Endothelial cell of umbilical vein (primary cell): ENCODE results near the gene OTX2. TPM values are rescaled to one million over a fixed set of nuclear protein-coding genes. Genes with fewer than 3 reads are reported as not detected.

Source experiments
- BruUV-seq: library from RNA; stranded (reverse); fragments of 400-500 nt; replicated peaks from 2 replicates; lab custom pipeline; 2021; lab: Mats Ljungman, UMichigan
- CTCF ChIA-PET: fragments of 300-600, 350-600 bp; sonication (Branson Sonifier 250); formaldehyde crosslinking; loops from one replicate; lab custom pipeline; 2021; ENCODE audit warnings: antibody characterized with exemption, inconsistent platforms; lab: Charles Lee
- POLR2A ChIA-PET: fragments of 300-600, 350-600 bp; sonication (Branson Sonifier 250); formaldehyde crosslinking; loops from one replicate; lab custom pipeline; 2021; ENCODE audit warnings: antibody characterized with exemption, inconsistent platforms; lab: Charles Lee
- DNase-seq: peaks from one replicate; pipeline ENCODE4 v3.0.0-alpha.2; 2011; ENCODE audit warnings: low read depth, low spot score
- FAIRE-seq: peaks from 2 replicates; lab custom pipeline; 2011; peaks lifted over from hg19 to GRCh38; lab: Jason Lieb, UNC
- H2AFZ ChIP-seq: 2 replicates; pipeline ENCODE4 v1.6.0; 2012; ENCODE audit warnings: low read depth, low read length, control low read depth, inconsistent platforms
- H3K27ac ChIP-seq: 2 replicates; pipeline ENCODE4 v1.5.1; 2011; ENCODE audit warnings: low read depth, mild to moderate bottlenecking, control low read depth, low read length, moderate library complexity; ENCODE audit not compliant: insufficient read depth
- H3K27me3 ChIP-seq, 2 experiments: 2 replicates each; pipeline versions ENCODE4 v1.6.0 to v1.6.1; 2011; ENCODE audit warnings: low read length in 2 of 2, mixed read lengths in 1 of 2; ENCODE audit not compliant: control insufficient read depth in 2 of 2, insufficient read depth in 2 of 2
- H3K36me3 ChIP-seq, 2 experiments: 2 replicates in 1 of 2; 3 replicates in 1 of 2; pipeline ENCODE4 v1.5.1; 2011; ENCODE audit warnings: low read length in 2 of 2, mild to moderate bottlenecking in 1 of 2, moderate library complexity in 1 of 2; ENCODE audit not compliant: control insufficient read depth in 2 of 2, insufficient read depth in 2 of 2; ENCODE audit errors: extremely low read depth in 1 of 2
- H3K4me1 ChIP-seq: 3 replicates; pipeline ENCODE4 v1.5.1; 2011; ENCODE audit warnings: mild to moderate bottlenecking, low read length; ENCODE audit not compliant: control insufficient read depth, insufficient read depth; ENCODE audit errors: extremely low read depth
- H3K4me2 ChIP-seq: 2 replicates; pipeline ENCODE4 v1.6.1; 2011; ENCODE audit warnings: low read length, control low read depth, mixed read lengths; ENCODE audit not compliant: insufficient read depth
- H3K4me3 ChIP-seq, 3 experiments: fragments of 200-600 bp in 1 of 3; sonication (generic), shearing (Covaris generic) in 1 of 3; replicated peaks in 1 of 3; 2 replicates each; pipeline ENCODE4 v1.5.1; 2011 to 2016; ENCODE audit warnings: control low read depth in 3 of 3, low read length in 3 of 3, mild to moderate bottlenecking in 2 of 3, inconsistent platforms in 1 of 3, low read depth in 1 of 3, moderate library complexity in 1 of 3; ENCODE audit not compliant: insufficient read depth in 1 of 3
- H3K79me2 ChIP-seq: 2 replicates; pipeline ENCODE4 v1.6.0; 2012; ENCODE audit warnings: low read length, inconsistent platforms; ENCODE audit not compliant: control insufficient read depth, insufficient read depth
- H3K9ac ChIP-seq: replicated peaks from 2 replicates; pipeline ENCODE3; 2011; ENCODE audit warnings: low read length, control low read depth; ENCODE audit not compliant: insufficient read depth; ENCODE audit errors: extremely low read depth
- H3K9me1 ChIP-seq: replicated peaks from 3 replicates; pipeline ENCODE4 v1.6.0; 2011; ENCODE audit warnings: mild to moderate bottlenecking, low read length; ENCODE audit not compliant: control insufficient read depth, insufficient read depth; ENCODE audit errors: extremely low read depth
- H3K9me3 ChIP-seq: replicated peaks from 2 replicates; pipeline ENCODE4 v1.5.1; 2012; ENCODE audit warnings: low read length, inconsistent platforms; ENCODE audit not compliant: control insufficient read depth, insufficient read depth
- H4K20me1 ChIP-seq: replicated peaks from 2 replicates; pipeline ENCODE3; 2011; ENCODE audit warnings: mild to moderate bottlenecking, low read length; ENCODE audit not compliant: control insufficient read depth, insufficient read depth; ENCODE audit errors: extremely low read depth
- EZH2 ChIP-seq: IDR thresholded peaks from 2 replicates; pipeline ENCODE4 v1.6.1; 2012; ENCODE audit warnings: borderline replicate concordance, low read depth, mild to moderate bottlenecking, moderate library complexity, low read length, inconsistent platforms; ENCODE audit not compliant: severe bottlenecking
- FOS ChIP-seq: IDR thresholded peaks from 2 replicates; pipeline ENCODE4 v1.6.1; 2011; ENCODE audit warnings: mild to moderate bottlenecking, low read length, moderate library complexity, borderline replicate concordance; ENCODE audit not compliant: insufficient read depth
- GATA2 ChIP-seq: IDR thresholded peaks from 2 replicates; pipeline ENCODE4 v1.7.0; 2011; ENCODE audit warnings: low read depth, mild to moderate bottlenecking, moderate library complexity, mixed read lengths, low read length; ENCODE audit not compliant: insufficient read length, insufficient read depth
- JUN ChIP-seq: IDR thresholded peaks from 2 replicates; pipeline ENCODE4 v1.6.1; 2011; ENCODE audit warnings: borderline replicate concordance, low read depth; ENCODE audit not compliant: insufficient read length, insufficient read depth
- MYC ChIP-seq: IDR thresholded peaks from one replicate; pipeline ENCODE4 v1.6.1; 2011; ENCODE audit warnings: mild to moderate bottlenecking, low read depth, low read length
- POLR2A ChIP-seq: IDR thresholded peaks from 2 replicates; pipeline ENCODE4 v1.6.1; 2012; ENCODE audit warnings: low read depth, mild to moderate bottlenecking, control low read depth, low read length
- POLR2AphosphoS5 ChIP-seq: IDR thresholded peaks from 2 replicates; pipeline ENCODE4 v1.6.1; 2012; ENCODE audit warnings: low read depth, mild to moderate bottlenecking, control low read depth, low read length, moderate library complexity; ENCODE audit not compliant: insufficient read depth
- dilution Hi-C: fragments of 300-500 bp; cut with MboI; formaldehyde crosslinking; loops from one replicate; pipeline ENCODE4 v1.15.0; 2019; ENCODE audit warnings: low sequenced_read_pairs; ENCODE audit not compliant: extremely low pct_ligation_motif_present
- intact Hi-C: fragments of 100-400 bp; cut with micrococcal nuclease; formaldehyde crosslinking; loops from one replicate; pipeline ENCODE4 v1.10.0; 2022
- polyA plus RNA-seq, 4 experiments: library from polyadenylated mRNA; depleted of rRNA in 3 of 4; stranded (reverse) in 3 of 4; unstranded in 1 of 4; fragments of >200 nt; gene quantifications; 2 replicates each; pipeline versions ENCODE4 v1.2.1 to v1.2.3, GENCODE V29; 2011 to 2012; ENCODE audit warnings: missing spikeins in 1 of 4
- total RNA-seq: library from RNA; stranded (reverse); gene quantifications from 2 replicates; pipeline ENCODE4 v1.2.3, GENCODE V29; 2021
- TF ChIP-seq, protein P1 (sequence below): IDR thresholded peaks from 2 replicates; pipeline ENCODE4 v1.6.1; 2011; ENCODE audit not compliant: insufficient read depth, insufficient read length
- TF ChIP-seq, protein P2 (sequence below), 2 donors: IDR thresholded peaks; 1 replicate in 1 of 2; 2 replicates in 1 of 2; pipeline ENCODE4 v1.5.1; 2011; ENCODE audit warnings: low read length in 2 of 2, mild to moderate bottlenecking in 2 of 2, moderate library complexity in 2 of 2, control low read depth in 1 of 2, inconsistent platforms in 1 of 2, low read depth in 1 of 2; ENCODE audit not compliant: insufficient read depth in 1 of 2; ENCODE audit errors: extremely low read depth in 1 of 2

The OTX2 gene
- total and polyA plus RNA-seq, 2 donors (not counting 3 experiments of a cell fraction or from before 2014, with no cell fraction given) = not detected

DNA sequence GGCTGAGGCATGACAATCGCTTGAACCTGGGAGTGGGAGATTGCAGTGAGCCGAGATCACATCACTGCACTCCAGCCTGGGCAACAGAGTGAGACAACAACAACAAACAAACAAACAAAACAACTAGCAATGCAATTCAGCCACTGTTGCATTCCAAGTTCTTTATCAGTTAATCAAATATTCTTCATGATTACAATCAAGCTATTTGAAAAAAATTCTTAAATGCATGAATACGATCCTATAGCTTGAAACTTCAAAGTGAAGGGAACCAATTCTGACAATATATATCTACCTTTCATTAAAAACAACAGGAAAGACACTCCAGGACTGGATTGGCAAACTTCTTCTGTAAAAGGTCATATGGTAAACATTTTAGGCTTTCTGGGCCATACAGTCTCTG lies 31.3 kb upstream of the OTX2 start:
- Histone ChIP-seq H3K27me3 (no peaks in the 10 kb centered on the region), H3K36me3 (no peaks in the 10 kb centered on the region), H2AFZ (no peak overlapping the region), H3K4me1 (no peaks in the 10 kb centered on the region), H3K9ac (no peak overlapping the region), H3K9me3 (no peaks in the 10 kb centered on the region), H3K9me1 (no peaks in the 10 kb centered on the region), H4K20me1 (no peaks in the 10 kb centered on the region), H3K79me2 (no peaks in the 10 kb centered on the region), H3K27ac (no peak overlapping the region), H3K4me2 (no peak overlapping the region), H3K4me3 (no peak overlapping the region)
- no peak for FAIRE-seq
- CTCF ChIA-PET = no interaction called here
- TF ChIP-seq MYC (no peak), JUN (no peak), POLR2A (no peak), FOS (no peak), GATA2 (no peak), EZH2 (no peak), POLR2AphosphoS5 (no peak)
- TF ChIP-seq, protein P1, sequence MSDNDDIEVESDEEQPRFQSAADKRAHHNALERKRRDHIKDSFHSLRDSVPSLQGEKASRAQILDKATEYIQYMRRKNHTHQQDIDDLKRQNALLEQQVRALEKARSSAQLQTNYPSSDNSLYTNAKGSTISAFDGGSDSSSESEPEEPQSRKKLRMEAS = no peak
- TF ChIP-seq, protein P2, sequence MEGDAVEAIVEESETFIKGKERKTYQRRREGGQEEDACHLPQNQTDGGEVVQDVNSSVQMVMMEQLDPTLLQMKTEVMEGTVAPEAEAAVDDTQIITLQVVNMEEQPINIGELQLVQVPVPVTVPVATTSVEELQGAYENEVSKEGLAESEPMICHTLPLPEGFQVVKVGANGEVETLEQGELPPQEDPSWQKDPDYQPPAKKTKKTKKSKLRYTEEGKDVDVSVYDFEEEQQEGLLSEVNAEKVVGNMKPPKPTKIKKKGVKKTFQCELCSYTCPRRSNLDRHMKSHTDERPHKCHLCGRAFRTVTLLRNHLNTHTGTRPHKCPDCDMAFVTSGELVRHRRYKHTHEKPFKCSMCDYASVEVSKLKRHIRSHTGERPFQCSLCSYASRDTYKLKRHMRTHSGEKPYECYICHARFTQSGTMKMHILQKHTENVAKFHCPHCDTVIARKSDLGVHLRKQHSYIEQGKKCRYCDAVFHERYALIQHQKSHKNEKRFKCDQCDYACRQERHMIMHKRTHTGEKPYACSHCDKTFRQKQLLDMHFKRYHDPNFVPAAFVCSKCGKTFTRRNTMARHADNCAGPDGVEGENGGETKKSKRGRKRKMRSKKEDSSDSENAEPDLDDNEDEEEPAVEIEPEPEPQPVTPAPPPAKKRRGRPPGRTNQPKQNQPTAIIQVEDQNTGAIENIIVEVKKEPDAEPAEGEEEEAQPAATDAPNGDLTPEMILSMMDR (IDR thresholded peaks at IDR 0.05; ENCODE audit: extremely low read depth in 1 of 2, insufficient read depth in 1 of 2, low read depth in 1 of 2, low read length in 2 of 2) = no peak
- BruUV-seq = no TSS peak
- no peak for DNase-seq
- intact Hi-C loops (no loop called here), dilution Hi-C loops (no loop called here)
- POLR2A ChIA-PET = no interaction called here
